H1 (cell line): ENCODE results near the gene LARP4B. TPM values are rescaled to one million over a fixed set of nuclear protein-coding genes. Genes with fewer than 3 reads are reported as not detected.

Experiments
- CHD1 ChIP-seq: IDR thresholded peaks from 2 replicates; pipeline ENCODE4 v1.6.1; 2012; ENCODE audit warnings: low read depth, low read length, improper control_type of control experiment
- RAD21 ChIP-seq, 2 experiments: IDR thresholded peaks in 1 of 2; conservative IDR thresholded peaks in 1 of 2; 2 replicates each; pipeline ENCODE4 v1.6.1; 2011; ENCODE audit warnings: low read depth in 2 of 2, low read length in 2 of 2, improper control_type of control experiment in 1 of 2, inconsistent platforms in 1 of 2, mild to moderate bottlenecking in 1 of 2, moderate library complexity in 1 of 2
- RBBP5 ChIP-seq: IDR thresholded peaks from 2 replicates; pipeline ENCODE4 v1.7.1; 2012; ENCODE audit warnings: low read depth, mild to moderate bottlenecking, inconsistent platforms, low read length, moderate library complexity, borderline replicate concordance
- polyA plus RNA-seq, 7 experiments: library from polyadenylated mRNA; depleted of rRNA in 3 of 7; stranded (reverse) in 5 of 7; unstranded in 2 of 7; fragments of >200 nt in 5 of 7; fragments of 200-250 nt in 2 of 7; gene quantifications; 1 replicate in 5 of 7; 2 replicates in 1 of 7; 4 replicates in 1 of 7; pipeline versions ENCODE4 v1.2.1 to v1.2.3, GENCODE V29; 2011 to 2013; ENCODE audit warnings: missing spikeins in 2 of 7, mixed read lengths in 2 of 7
- total RNA-seq: library from RNA; stranded (reverse); fragmentation: NEBNext Ultra II Directional; extraction: Animal tissue kit (Norgen Biotek cat#: 25700); gene quantifications from 2 replicates; pipeline ENCODE4 v1.2.1, GENCODE V29; 2021
- TF ChIP-seq, protein P1 (sequence below): fragments of 300-600 bp; sonication (generic); IDR thresholded peaks from 2 replicates; pipeline ENCODE4 v1.7.1; 2012; ENCODE audit warnings: low read length, moderate library complexity, mild to moderate bottlenecking, inconsistent platforms; ENCODE audit not compliant: insufficient replicate concordance

Gene LARP4B
- total and polyA plus RNA-seq, 2 of the 8 experiments (the other 6 are each of a cell fraction or from before 2014, with no cell fraction given), result 20.1 to 78.6 TPM

DNA sequence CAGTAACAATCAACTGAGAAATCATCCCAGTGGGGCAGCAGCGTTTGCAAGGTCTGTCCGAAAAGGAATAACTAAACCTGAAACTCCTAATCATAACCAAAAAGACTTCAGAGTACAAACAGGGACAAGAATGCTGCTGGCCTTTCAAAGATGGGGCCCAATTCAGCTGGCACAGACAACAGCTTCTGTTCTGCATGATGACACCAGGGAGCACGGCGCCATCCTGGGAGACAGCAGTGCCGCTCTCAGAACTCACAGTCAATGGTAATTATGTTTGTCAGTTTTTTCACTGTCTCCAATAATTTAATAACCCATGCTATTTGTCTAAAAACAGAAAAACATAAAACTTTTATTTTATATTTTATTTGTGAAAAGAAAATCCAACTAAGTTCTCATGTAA lies 90.0 kb downstream of the LARP4B start (continued):
- TF ChIP-seq, protein P1, sequence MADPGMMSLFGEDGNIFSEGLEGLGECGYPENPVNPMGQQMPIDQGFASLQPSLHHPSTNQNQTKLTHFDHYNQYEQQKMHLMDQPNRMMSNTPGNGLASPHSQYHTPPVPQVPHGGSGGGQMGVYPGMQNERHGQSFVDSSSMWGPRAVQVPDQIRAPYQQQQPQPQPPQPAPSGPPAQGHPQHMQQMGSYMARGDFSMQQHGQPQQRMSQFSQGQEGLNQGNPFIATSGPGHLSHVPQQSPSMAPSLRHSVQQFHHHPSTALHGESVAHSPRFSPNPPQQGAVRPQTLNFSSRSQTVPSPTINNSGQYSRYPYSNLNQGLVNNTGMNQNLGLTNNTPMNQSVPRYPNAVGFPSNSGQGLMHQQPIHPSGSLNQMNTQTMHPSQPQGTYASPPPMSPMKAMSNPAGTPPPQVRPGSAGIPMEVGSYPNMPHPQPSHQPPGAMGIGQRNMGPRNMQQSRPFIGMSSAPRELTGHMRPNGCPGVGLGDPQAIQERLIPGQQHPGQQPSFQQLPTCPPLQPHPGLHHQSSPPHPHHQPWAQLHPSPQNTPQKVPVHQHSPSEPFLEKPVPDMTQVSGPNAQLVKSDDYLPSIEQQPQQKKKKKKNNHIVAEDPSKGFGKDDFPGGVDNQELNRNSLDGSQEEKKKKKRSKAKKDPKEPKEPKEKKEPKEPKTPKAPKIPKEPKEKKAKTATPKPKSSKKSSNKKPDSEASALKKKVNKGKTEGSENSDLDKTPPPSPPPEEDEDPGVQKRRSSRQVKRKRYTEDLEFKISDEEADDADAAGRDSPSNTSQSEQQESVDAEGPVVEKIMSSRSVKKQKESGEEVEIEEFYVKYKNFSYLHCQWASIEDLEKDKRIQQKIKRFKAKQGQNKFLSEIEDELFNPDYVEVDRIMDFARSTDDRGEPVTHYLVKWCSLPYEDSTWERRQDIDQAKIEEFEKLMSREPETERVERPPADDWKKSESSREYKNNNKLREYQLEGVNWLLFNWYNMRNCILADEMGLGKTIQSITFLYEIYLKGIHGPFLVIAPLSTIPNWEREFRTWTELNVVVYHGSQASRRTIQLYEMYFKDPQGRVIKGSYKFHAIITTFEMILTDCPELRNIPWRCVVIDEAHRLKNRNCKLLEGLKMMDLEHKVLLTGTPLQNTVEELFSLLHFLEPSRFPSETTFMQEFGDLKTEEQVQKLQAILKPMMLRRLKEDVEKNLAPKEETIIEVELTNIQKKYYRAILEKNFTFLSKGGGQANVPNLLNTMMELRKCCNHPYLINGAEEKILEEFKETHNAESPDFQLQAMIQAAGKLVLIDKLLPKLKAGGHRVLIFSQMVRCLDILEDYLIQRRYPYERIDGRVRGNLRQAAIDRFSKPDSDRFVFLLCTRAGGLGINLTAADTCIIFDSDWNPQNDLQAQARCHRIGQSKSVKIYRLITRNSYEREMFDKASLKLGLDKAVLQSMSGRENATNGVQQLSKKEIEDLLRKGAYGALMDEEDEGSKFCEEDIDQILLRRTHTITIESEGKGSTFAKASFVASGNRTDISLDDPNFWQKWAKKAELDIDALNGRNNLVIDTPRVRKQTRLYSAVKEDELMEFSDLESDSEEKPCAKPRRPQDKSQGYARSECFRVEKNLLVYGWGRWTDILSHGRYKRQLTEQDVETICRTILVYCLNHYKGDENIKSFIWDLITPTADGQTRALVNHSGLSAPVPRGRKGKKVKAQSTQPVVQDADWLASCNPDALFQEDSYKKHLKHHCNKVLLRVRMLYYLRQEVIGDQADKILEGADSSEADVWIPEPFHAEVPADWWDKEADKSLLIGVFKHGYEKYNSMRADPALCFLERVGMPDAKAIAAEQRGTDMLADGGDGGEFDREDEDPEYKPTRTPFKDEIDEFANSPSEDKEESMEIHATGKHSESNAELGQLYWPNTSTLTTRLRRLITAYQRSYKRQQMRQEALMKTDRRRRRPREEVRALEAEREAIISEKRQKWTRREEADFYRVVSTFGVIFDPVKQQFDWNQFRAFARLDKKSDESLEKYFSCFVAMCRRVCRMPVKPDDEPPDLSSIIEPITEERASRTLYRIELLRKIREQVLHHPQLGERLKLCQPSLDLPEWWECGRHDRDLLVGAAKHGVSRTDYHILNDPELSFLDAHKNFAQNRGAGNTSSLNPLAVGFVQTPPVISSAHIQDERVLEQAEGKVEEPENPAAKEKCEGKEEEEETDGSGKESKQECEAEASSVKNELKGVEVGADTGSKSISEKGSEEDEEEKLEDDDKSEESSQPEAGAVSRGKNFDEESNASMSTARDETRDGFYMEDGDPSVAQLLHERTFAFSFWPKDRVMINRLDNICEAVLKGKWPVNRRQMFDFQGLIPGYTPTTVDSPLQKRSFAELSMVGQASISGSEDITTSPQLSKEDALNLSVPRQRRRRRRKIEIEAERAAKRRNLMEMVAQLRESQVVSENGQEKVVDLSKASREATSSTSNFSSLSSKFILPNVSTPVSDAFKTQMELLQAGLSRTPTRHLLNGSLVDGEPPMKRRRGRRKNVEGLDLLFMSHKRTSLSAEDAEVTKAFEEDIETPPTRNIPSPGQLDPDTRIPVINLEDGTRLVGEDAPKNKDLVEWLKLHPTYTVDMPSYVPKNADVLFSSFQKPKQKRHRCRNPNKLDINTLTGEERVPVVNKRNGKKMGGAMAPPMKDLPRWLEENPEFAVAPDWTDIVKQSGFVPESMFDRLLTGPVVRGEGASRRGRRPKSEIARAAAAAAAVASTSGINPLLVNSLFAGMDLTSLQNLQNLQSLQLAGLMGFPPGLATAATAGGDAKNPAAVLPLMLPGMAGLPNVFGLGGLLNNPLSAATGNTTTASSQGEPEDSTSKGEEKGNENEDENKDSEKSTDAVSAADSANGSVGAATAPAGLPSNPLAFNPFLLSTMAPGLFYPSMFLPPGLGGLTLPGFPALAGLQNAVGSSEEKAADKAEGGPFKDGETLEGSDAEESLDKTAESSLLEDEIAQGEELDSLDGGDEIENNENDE, result no peak
- TF ChIP-seq RAD21 (IDR thresholded peaks at IDR 0.05 in 1 of 2, conservative IDR thresholded peaks at IDR 0.05 in 1 of 2; ENCODE audit: low read depth in 2 of 2, low read length in 2 of 2) (no peak), RBBP5 (no peak), CHD1 (no peak)
